HG02840 (cell line): ENCODE results near the gene PRR27.
"Not testable (repeated sequence)": the region's sequence is repeated elsewhere in the genome, so short reads cannot be mapped to it uniquely, and the experiment has no call there.

Experiments
- ATAC-seq: cut with Tn5 transposase; IDR thresholded peaks from one replicate; pipeline ENCODE4 v1.9.1; 2021; ENCODE audit warnings: mild to moderate bottlenecking, moderate library complexity, moderate number of reproducible peaks; ENCODE audit not compliant: unreplicated experiment, low FRiP score

PRR27 gene

DNA sequence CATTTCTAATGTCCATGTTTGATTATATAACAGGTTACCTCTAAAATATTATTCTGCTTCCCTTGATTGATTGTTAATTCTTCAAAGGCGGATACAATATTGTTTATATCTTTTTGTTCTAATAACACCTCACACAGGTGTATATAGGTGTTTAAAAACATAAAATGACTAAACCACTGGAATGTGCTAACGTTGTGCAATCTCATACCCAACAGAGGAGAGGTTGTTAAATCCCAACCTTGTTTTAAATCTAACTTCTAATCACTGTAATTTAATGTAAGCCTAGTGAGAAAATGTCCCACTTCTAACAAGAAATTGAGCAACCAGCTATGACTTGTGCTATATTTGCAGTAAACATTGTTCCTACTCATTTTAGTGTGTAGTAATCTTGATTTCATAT, 42.8 kb downstream of the PRR27 start:
- no peak for ATAC-seq

GRCh38 chr4:70197842-70198241, 43.8 kb downstream of the PRR27 start:
- no peak for ATAC-seq

GRCh38 chr4:70203601-70204000, 49.6 kb downstream of the PRR27 start:
- no peak for ATAC-seq

DNA sequence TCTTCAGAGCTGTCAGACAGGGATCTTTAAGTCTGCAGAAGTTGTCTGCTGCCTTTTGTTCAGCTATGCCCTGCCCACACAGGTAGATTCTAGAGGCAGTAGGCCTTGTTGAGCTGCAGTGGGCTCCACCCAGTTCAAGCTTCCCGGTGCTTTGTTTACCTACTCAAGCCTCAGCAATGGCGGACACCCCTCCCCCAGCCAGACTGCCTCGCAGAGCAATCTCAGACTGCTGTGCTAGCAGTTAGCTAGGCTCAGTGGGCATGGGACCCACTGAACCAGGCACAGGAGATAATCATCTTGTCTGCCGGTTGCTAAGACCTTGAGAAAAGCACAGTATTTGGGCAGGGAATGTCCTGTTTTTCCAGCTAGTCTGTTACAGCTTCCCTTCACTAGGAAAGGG, 58.7 kb downstream of the PRR27 start:
- not testable (repeated sequence) for ATAC-seq
